NT2/D1 (cell line): ENCODE measurements around the gene EDEM3.

Source experiments
- SUZ12 ChIP-seq: IDR thresholded peaks from 2 replicates; pipeline ENCODE4 v1.6.1; 2011; ENCODE audit not compliant: insufficient read length, insufficient read depth; ENCODE audit errors: extremely low read depth
- YY1 ChIP-seq: IDR thresholded peaks from 2 replicates; pipeline ENCODE4 v1.6.1; 2011; ENCODE audit not compliant: insufficient read length, insufficient read depth
- ZNF274 ChIP-seq: IDR thresholded peaks from 2 replicates; pipeline ENCODE4 v1.6.1; 2011; ENCODE audit warnings: mild to moderate bottlenecking, low read depth, low read length

DNA sequence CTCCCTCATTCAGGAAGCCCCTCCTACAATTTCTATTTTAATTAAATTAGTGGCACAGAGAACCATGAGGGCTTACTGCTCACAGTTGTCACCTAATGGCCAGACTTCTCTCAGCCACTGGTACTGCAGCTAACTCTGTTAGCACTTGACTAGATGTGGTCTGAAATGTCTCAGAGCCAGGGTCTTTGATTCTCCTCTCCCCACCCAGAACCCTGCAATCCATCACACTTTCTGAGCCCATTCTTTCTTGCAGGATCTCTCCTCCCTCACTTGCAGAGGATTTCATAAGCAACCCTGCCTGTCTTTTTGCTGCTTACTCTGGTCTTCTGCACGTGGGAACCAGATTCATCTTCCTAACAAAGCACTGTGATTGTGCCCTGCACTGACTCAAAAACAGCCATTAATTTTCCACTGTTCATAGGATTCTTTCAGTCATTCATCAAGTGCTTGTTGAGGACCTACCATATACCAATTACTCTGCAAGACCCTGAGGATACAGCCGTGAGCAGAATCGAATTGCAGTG is 108.4 kb downstream of the EDEM3 start:
- TF ChIP-seq YY1 (no peak), SUZ12 (no peak), ZNF274 (no peak)
